DMS79 treated with DMSO at 0.1 percent for 48 hours (cell line): ENCODE results near the gene DNER.
"Not testable (repeated sequence)": the region's sequence is repeated elsewhere in the genome, so short reads cannot be mapped to it uniquely, and the experiment has no call there.

Experiments used
- DNase-seq: peaks from one replicate; lab custom pipeline; 2025; lab: John Stamatoyannopoulos, UW

The DNER gene

GRCh38 chr2:229714736-229715541 lies 584 bp upstream of the DNER start:
- peak; percentile 37 for DNase-seq

GRCh38 chr2:229713371-229714079 lies 830 bp downstream of the DNER start:
- peak; percentile 66 for DNase-seq

GRCh38 chr2:229712136-229712535 lies 2.2 kb downstream of the DNER start:
- no peak for DNase-seq

GRCh38 chr2:229708335-229708734 lies 6.0 kb downstream of the DNER start:
- DNase-seq = no peak

- DNase-seq = no peak
Observed at GRCh38 chr2:229703909-229704630, 10.3 kb downstream of the DNER start.

- DNase-seq = no peak
Observed at GRCh38 chr2:229701716-229702115, 12.6 kb downstream of the DNER start.

- DNase-seq = no peak
Observed at GRCh38 chr2:229701062-229701461, 13.3 kb downstream of the DNER start.

GRCh38 chr2:229695961-229696360 lies 18.4 kb downstream of the DNER start:
- no peak for DNase-seq

GRCh38 chr2:229693845-229694244 lies 20.5 kb downstream of the DNER start:
- not testable (repeated sequence) for DNase-seq

- DNase-seq = no peak
Observed at GRCh38 chr2:229691631-229692030, 22.7 kb downstream of the DNER start.

GRCh38 chr2:229689307-229689839 lies 25.0 kb downstream of the DNER start:
- DNase-seq = no peak

- DNase-seq = no peak
Observed at GRCh38 chr2:229688141-229688540, 26.2 kb downstream of the DNER start.

- DNase-seq = peak; percentile 9
Observed at GRCh38 chr2:229686122-229686919, 28.0 kb downstream of the DNER start.

GRCh38 chr2:229684942-229685562 lies 29.3 kb downstream of the DNER start:
- DNase-seq = no peak

- no peak for DNase-seq
Observed at GRCh38 chr2:229679393-229680125, 34.8 kb downstream of the DNER start.

GRCh38 chr2:229675569-229675968 lies 38.8 kb downstream of the DNER start:
- DNase-seq = peak; percentile 32

GRCh38 chr2:229674830-229675530 lies 39.4 kb downstream of the DNER start:
- no peak for DNase-seq

GRCh38 chr2:229673676-229674075 lies 40.7 kb downstream of the DNER start:
- no peak for DNase-seq

GRCh38 chr2:229672021-229672420 lies 42.3 kb downstream of the DNER start:
- DNase-seq = no peak

- DNase-seq = no peak
Observed at GRCh38 chr2:229669841-229670240, 44.5 kb downstream of the DNER start.
